Body of pancreas (tissue), 4 donors: ENCODE results near the gene MAPK7.

ENCODE experiments used
- CTCF ChIP-seq, 7 experiments: fragments of 450-650 bp in 4 of 7; fragments of 200-600 bp in 3 of 7; sonication (generic) in 3 of 7; IDR thresholded peaks; one replicate each; pipeline ENCODE4 v1.5.1; 2016 to 2019; ENCODE audit warnings: antibody characterized with exemption in 7 of 7
- POLR2A ChIP-seq, 3 donors: fragments of 450-650 bp; IDR thresholded peaks; one replicate each; pipeline ENCODE4 v1.6.1; 2016; ENCODE audit warnings: antibody characterized with exemption in 3 of 3, mild to moderate bottlenecking in 2 of 3

- TF ChIP-seq CTCF (IDR thresholded peaks at IDR 0.05) (no peak), POLR2A (IDR thresholded peaks at IDR 0.05) (no peak)
These were observed 49.2 kb upstream of the MAPK7 start for GRCh38 chr17:19329136-19329535.
